ENCODE data around the gene SMTNL1. TPM values are rescaled to one million over a fixed set of nuclear protein-coding genes. Genes with fewer than 3 reads are reported as not detected.

The SMTNL1 gene
- total and polyA plus RNA-seq, 4 donors = not detected

GRCh38 chr11:57560146-57560545, 22.8 kb downstream of the SMTNL1 start:
- no peak overlapping the region for H3K4me3 ChIP-seq (ENCODE audit: low read depth in 1 of 3, low read length in 3 of 3)
- 92% methylated on average over 4 of the region's 4 CpGs for WGBS
- TF ChIP-seq REST (IDR thresholded peaks at IDR 0.05) = no peak
- no peak for TF ChIP-seq JUND (IDR thresholded peaks at IDR 0.05)
- no peak overlapping the region for H3K27ac ChIP-seq (ENCODE audit: low read depth in 1 of 2, low read length in 2 of 2)
- H3K4me1 ChIP-seq (ENCODE audit: control insufficient read depth in 4 of 4, insufficient read depth in 4 of 4, low read length in 3 of 4) = peaks cover 0 to 10% (median 5%) of the 10 kb centered on the region in 4 donors
- H3K9ac ChIP-seq (ENCODE audit: low read depth in 1 of 2, low read length in 2 of 2) = no peak overlapping the region
- no peaks in the 10 kb centered on the region for H3K27me3 ChIP-seq (ENCODE audit: control insufficient read depth in 4 of 4, insufficient read depth in 4 of 4, low read length in 3 of 4)
- no peaks in the 10 kb centered on the region for H3K9me3 ChIP-seq (ENCODE audit: control insufficient read depth in 4 of 4, low read length in 3 of 4)
- H3K36me3 ChIP-seq (ENCODE audit: control insufficient read depth in 4 of 4, insufficient read depth in 3 of 4, low read depth in 1 of 4, low read length in 3 of 4) = peaks cover 0 to 39% (median 14%) of the 10 kb centered on the region in 4 donors
- DNase-seq (ENCODE audit: low spot score) = no peak

GRCh38 chr11:57562596-57562995, 25.2 kb downstream of the SMTNL1 start:
- TF ChIP-seq HNF4G (IDR thresholded peaks at IDR 0.05) (no peak), CTCF (IDR thresholded peaks at IDR 0.05; ENCODE audit: low read depth, low read length, missing input control) (no peak), RAD21 (IDR thresholded peaks at IDR 0.05) (no peak), FOXA1 (IDR thresholded peaks at IDR 0.05) (no peak), ZBTB33 (IDR thresholded peaks at IDR 0.05) (no peak), RXRA (IDR thresholded peaks at IDR 0.05) (no peak), SP1 (IDR thresholded peaks at IDR 0.05) (no peak), EGR1 (IDR thresholded peaks at IDR 0.05; ENCODE audit: low read depth in 2 of 2) (no peak), JUND (IDR thresholded peaks at IDR 0.05) (no peak), HNF4A (conservative IDR thresholded peaks at IDR 0.05) (no peak), REST (IDR thresholded peaks at IDR 0.05) (no peak), YY1 (IDR thresholded peaks at IDR 0.05) (no peak), ATF3 (IDR thresholded peaks at IDR 0.05) (no peak), FOXA2 (IDR thresholded peaks at IDR 0.05) (no peak), GABPA (IDR thresholded peaks at IDR 0.05 in 1 of 2, conservative IDR thresholded peaks at IDR 0.05 in 1 of 2) (no peak), NR2F2 (IDR thresholded peaks at IDR 0.05) (no peak)
- no peaks in the 10 kb centered on the region for H3K27me3 ChIP-seq (ENCODE audit: control insufficient read depth in 4 of 4, insufficient read depth in 4 of 4, low read length in 3 of 4)
- no peak for DNase-seq (ENCODE audit: low spot score)
- 85% methylated on average over 4 of the region's 4 CpGs for WGBS
- H3K4me1 ChIP-seq (ENCODE audit: control insufficient read depth in 4 of 4, insufficient read depth in 4 of 4, low read length in 3 of 4) = peaks cover 2 to 21% (median 15%) of the 10 kb centered on the region in 4 donors
- peaks cover 0 to 26% (median 12%) of the 10 kb centered on the region in 4 donors for H3K36me3 ChIP-seq (ENCODE audit: control insufficient read depth in 4 of 4, insufficient read depth in 3 of 4, low read depth in 1 of 4, low read length in 3 of 4)
- H3K4me3 ChIP-seq (ENCODE audit: low read depth in 1 of 3, low read length in 3 of 3) = no peak overlapping the region
- H3K27ac ChIP-seq (ENCODE audit: low read depth in 1 of 2, low read length in 2 of 2) = no peak overlapping the region
- H3K9ac ChIP-seq (ENCODE audit: low read depth in 1 of 2, low read length in 2 of 2) = no peak overlapping the region
- H3K9me3 ChIP-seq (ENCODE audit: control insufficient read depth in 4 of 4, low read length in 3 of 4) = no peaks in the 10 kb centered on the region
